Muscle of leg (tissue), 11 donors: ENCODE results near the gene LYRM4. TPM values are rescaled to one million over a fixed set of nuclear protein-coding genes. Genes with fewer than 3 reads are reported as not detected.

Source experiments
- DNase-seq: peaks from one replicate; pipeline ENCODE4 v3.0.0; 2013
- H3K27ac ChIP-seq: one replicate; pipeline ENCODE4 v1.5.1; 2013; ENCODE audit warnings: mild to moderate bottlenecking, low read length, control low read depth
- H3K27me3 ChIP-seq: one replicate; pipeline ENCODE4 v1.6.1; 2013; ENCODE audit warnings: low read length; ENCODE audit not compliant: control insufficient read depth, insufficient read depth
- H3K36me3 ChIP-seq: one replicate; pipeline ENCODE4 v1.6.1; 2013; ENCODE audit warnings: low read length; ENCODE audit not compliant: control insufficient read depth, insufficient read depth
- H3K4me1 ChIP-seq: one replicate; pipeline ENCODE4 v1.6.1; 2013; ENCODE audit warnings: low read length; ENCODE audit not compliant: control insufficient read depth, insufficient read depth
- H3K4me3 ChIP-seq: one replicate; pipeline ENCODE4 v1.5.1; 2013; ENCODE audit warnings: low read length, control low read depth
- H3K9me3 ChIP-seq: replicated peaks from 2 replicates; pipeline ENCODE4 v1.6.1; 2013; ENCODE audit warnings: low read depth, low read length; ENCODE audit not compliant: control insufficient read depth
- WGBS: methylation state at CpG from one replicate; pipeline ENCODE4 v1.1.5; 2013; ENCODE audit warnings: missing lambda C conversion rate; ENCODE audit not compliant: insufficient coverage; 5-methylcytosine and 5-hydroxymethylcytosine counted together
- polyA plus RNA-seq, 8 donors: library from polyadenylated mRNA; unstranded; fragments of 120-200 nt; gene quantifications; one replicate each; pipeline versions ENCODE4 v1.2.1 to v1.2.3, GENCODE V29; 2013; ENCODE audit warnings: inconsistent platforms in 1 of 8, low replicate concordance in 1 of 8; ENCODE audit not compliant: insufficient read length in 8 of 8, insufficient read depth in 1 of 8
- total RNA-seq: library from RNA; stranded (reverse); fragments of 120-200 nt; gene quantifications from one replicate; pipeline ENCODE4 v1.2.4, GENCODE V29; 2013

Gene LYRM4
- total and polyA plus RNA-seq, 9 donors: 21.8 to 36.6 (median 29.4) TPM

- DNase-seq: no peak
- no peaks in the 10 kb centered on the region for H3K36me3 ChIP-seq
- no peaks in the 10 kb centered on the region for H3K9me3 ChIP-seq
- no peaks in the 10 kb centered on the region for H3K27me3 ChIP-seq
- no peaks in the 10 kb centered on the region for H3K4me1 ChIP-seq
- 65% methylated on average over 3 of the region's 4 CpGs for WGBS
- H3K27ac ChIP-seq: no peak overlapping the region
- no peak overlapping the region for H3K4me3 ChIP-seq
Measured at GRCh38 chr6:5181510-5182317, 79.0 kb downstream of the LYRM4 start.

GRCh38 chr6:5180636-5181035 is 80.1 kb downstream of the LYRM4 start:
- Histone ChIP-seq H3K27ac (no peak overlapping the region), H3K4me1 (no peaks in the 10 kb centered on the region), H3K36me3 (no peaks in the 10 kb centered on the region), H3K9me3 (no peaks in the 10 kb centered on the region), H3K27me3 (no peaks in the 10 kb centered on the region), H3K4me3 (no peak overlapping the region)
- WGBS: 95% methylated on average over 4 of the region's 4 CpGs
- no peak for DNase-seq

GRCh38 chr6:5179917-5180316 is 80.8 kb downstream of the LYRM4 start:
- Histone ChIP-seq H3K36me3 (no peaks in the 10 kb centered on the region), H3K4me1 (peaks cover 4% of the 10 kb centered on the region), H3K27ac (no peak overlapping the region), H3K27me3 (no peaks in the 10 kb centered on the region), H3K9me3 (no peaks in the 10 kb centered on the region), H3K4me3 (no peak overlapping the region)
- 96% methylated on average over 5 of the region's 5 CpGs for WGBS
- DNase-seq: no peak

GRCh38 chr6:5178806-5179205 is 81.9 kb downstream of the LYRM4 start:
- no peak for DNase-seq
- no CpG with 5 or more reads among the region's 2 CpGs for WGBS
- Histone ChIP-seq H3K9me3 (no peaks in the 10 kb centered on the region), H3K27me3 (no peaks in the 10 kb centered on the region), H3K4me1 (peaks cover 4% of the 10 kb centered on the region), H3K27ac (no peak overlapping the region), H3K36me3 (no peaks in the 10 kb centered on the region), H3K4me3 (no peak overlapping the region)

- H3K4me1 ChIP-seq: peaks cover 10% of the 10 kb centered on the region
- H3K4me3 ChIP-seq: no peak overlapping the region
- DNase-seq: no peak
- H3K27ac ChIP-seq: peak overlapping the region; percentile 25
- no peaks in the 10 kb centered on the region for H3K9me3 ChIP-seq
- WGBS: 76% methylated on average over 5 of the region's 6 CpGs
- no peaks in the 10 kb centered on the region for H3K36me3 ChIP-seq
- no peaks in the 10 kb centered on the region for H3K27me3 ChIP-seq
Measured at GRCh38 chr6:5175635-5176034, 85.1 kb downstream of the LYRM4 start.

- Histone ChIP-seq H3K27me3 (no peaks in the 10 kb centered on the region), H3K27ac (peak overlapping the region; percentile 62), H3K9me3 (no peaks in the 10 kb centered on the region), H3K4me3 (no peak overlapping the region), H3K36me3 (no peaks in the 10 kb centered on the region), H3K4me1 (peaks cover 10% of the 10 kb centered on the region)
- no CpG with 5 or more reads among the region's 10 CpGs for WGBS
- DNase-seq: no peak
Measured at GRCh38 chr6:5174756-5175549, 85.8 kb downstream of the LYRM4 start.

- DNase-seq: peak; percentile 60
- Histone ChIP-seq H3K27me3 (no peaks in the 10 kb centered on the region), H3K4me1 (peaks cover 10% of the 10 kb centered on the region), H3K36me3 (no peaks in the 10 kb centered on the region), H3K4me3 (no peak overlapping the region), H3K9me3 (no peaks in the 10 kb centered on the region), H3K27ac (peak overlapping the region; percentile 62)
- WGBS: 26% methylated on average over 2 of the region's 6 CpGs
Measured at GRCh38 chr6:5174244-5174643, 86.5 kb downstream of the LYRM4 start.

GRCh38 chr6:5173810-5174209 is 86.9 kb downstream of the LYRM4 start:
- no peaks in the 10 kb centered on the region for H3K27me3 ChIP-seq

GRCh38 chr6:5172897-5173474 is 87.8 kb downstream of the LYRM4 start:
- Histone ChIP-seq H3K9me3 (no peaks in the 10 kb centered on the region), H3K4me1 (peaks cover 10% of the 10 kb centered on the region), H3K27me3 (no peaks in the 10 kb centered on the region), H3K4me3 (no peak overlapping the region), H3K27ac (no peak overlapping the region), H3K36me3 (no peaks in the 10 kb centered on the region)
- DNase-seq: peak; percentile 35
- 50% methylated on average over 1 of the region's 4 CpGs for WGBS

More at GRCh38 chr6:5173810-5174209, 86.9 kb downstream of the LYRM4 start:
- Histone ChIP-seq H3K4me1 (peaks cover 10% of the 10 kb centered on the region), H3K36me3 (no peaks in the 10 kb centered on the region), H3K4me3 (no peak overlapping the region), H3K27ac (peak overlapping the region; percentile 62), H3K9me3 (no peaks in the 10 kb centered on the region)
- WGBS: 74% methylated on average over 2 of the region's 3 CpGs
- no peak for DNase-seq

- 21% methylated on average over 12 of the region's 14 CpGs for WGBS
- no peak for DNase-seq
- no peaks in the 10 kb centered on the region for H3K9me3 ChIP-seq
Measured at GRCh38 chr6:5172041-5172653, 88.6 kb downstream of the LYRM4 start.

More at GRCh38 chr6:5172041-5172653, 88.6 kb downstream of the LYRM4 start:
- H3K4me3 ChIP-seq: no peak overlapping the region
- peaks cover 10% of the 10 kb centered on the region for H3K4me1 ChIP-seq
- no peaks in the 10 kb centered on the region for H3K27me3 ChIP-seq
- H3K36me3 ChIP-seq: no peaks in the 10 kb centered on the region
- H3K27ac ChIP-seq: no peak overlapping the region
